Astrocyte of the cerebellum (primary cell): Measurements from ENCODE around the gene TBC1D17.

ENCODE experiments used
- DNase-seq: peaks from one replicate; pipeline ENCODE4 v3.0.0-alpha.2; 2011; ENCODE audit warnings: low read depth
- H3K4me3 ChIP-seq: 2 replicates; pipeline ENCODE4 v1.5.1; 2011; ENCODE audit warnings: mild to moderate bottlenecking, low read depth, low read length, moderate library complexity
- CTCF ChIP-seq: IDR thresholded peaks from 2 replicates; pipeline ENCODE4 v1.5.1; 2012; ENCODE audit warnings: low read length, low read depth, moderate library complexity, mild to moderate bottlenecking; ENCODE audit errors: missing control alignments
- in situ Hi-C: cut with HindIII; loops from 2 replicates; pipeline ENCODE4 v1.10.0; 2017; ENCODE audit warnings: low sequenced_read_pairs

TBC1D17 gene

GRCh38 chr19:49887037-49887664, 9.6 kb downstream of the TBC1D17 start:
- no peak for DNase-seq

GRCh38 chr19:49887665-49888509, 10.4 kb downstream of the TBC1D17 start:
- no peak for DNase-seq
- H3K4me3 ChIP-seq = no peak overlapping the region
- in situ Hi-C loops = no loop called here
- TF ChIP-seq CTCF = no peak

More at GRCh38 chr19:49887037-49887664, 9.6 kb downstream of the TBC1D17 start:
- H3K4me3 ChIP-seq = no peak overlapping the region
- TF ChIP-seq CTCF = no peak
- in situ Hi-C loops = no loop called here

GRCh38 chr19:49888510-49888824, 11.0 kb downstream of the TBC1D17 start:
- TF ChIP-seq CTCF = no peak
- no peak overlapping the region for H3K4me3 ChIP-seq
- DNase-seq = no peak
- in situ Hi-C loops = no loop called here

GRCh38 chr19:49889038-49889686, 11.7 kb downstream of the TBC1D17 start:
- no peak for TF ChIP-seq CTCF
- in situ Hi-C loops = no loop called here

GRCh38 chr19:49889687-49890348, 12.3 kb downstream of the TBC1D17 start:
- H3K4me3 ChIP-seq = no peak overlapping the region
- in situ Hi-C loops = no loop called here

More at GRCh38 chr19:49889038-49889686, 11.7 kb downstream of the TBC1D17 start:
- no peak overlapping the region for H3K4me3 ChIP-seq
- DNase-seq = no peak

More at GRCh38 chr19:49889687-49890348, 12.3 kb downstream of the TBC1D17 start:
- peak; percentile 60 for TF ChIP-seq CTCF
- DNase-seq = peak; percentile 24
